Measurements from ENCODE around the gene RPS27.
"Not testable (repeated sequence)": the region's sequence is repeated elsewhere in the genome, so short reads cannot be mapped to it uniquely, and the experiment has no call there.

RPS27 gene

DNA sequence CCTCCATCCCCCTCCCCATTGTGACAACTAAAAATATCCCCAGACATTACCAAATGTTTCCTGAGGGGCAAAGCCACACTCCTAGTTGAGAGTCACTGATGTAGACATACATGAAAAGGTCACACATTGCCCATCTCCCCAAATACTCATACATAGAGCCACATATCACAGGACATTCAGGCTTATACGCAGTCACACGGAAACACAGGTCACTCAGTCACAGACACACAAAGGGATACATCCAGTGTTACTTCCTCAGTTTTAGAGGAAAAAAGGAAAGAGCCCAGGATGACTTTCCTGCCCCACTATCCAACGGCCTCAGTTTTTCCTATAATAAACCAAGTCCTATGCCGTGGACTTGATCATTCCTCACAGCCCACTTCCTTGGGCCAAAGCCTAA, 29.1 kb upstream of the RPS27 start:
- no peak for DNase-seq (ENCODE audit: low read depth)

DNA sequence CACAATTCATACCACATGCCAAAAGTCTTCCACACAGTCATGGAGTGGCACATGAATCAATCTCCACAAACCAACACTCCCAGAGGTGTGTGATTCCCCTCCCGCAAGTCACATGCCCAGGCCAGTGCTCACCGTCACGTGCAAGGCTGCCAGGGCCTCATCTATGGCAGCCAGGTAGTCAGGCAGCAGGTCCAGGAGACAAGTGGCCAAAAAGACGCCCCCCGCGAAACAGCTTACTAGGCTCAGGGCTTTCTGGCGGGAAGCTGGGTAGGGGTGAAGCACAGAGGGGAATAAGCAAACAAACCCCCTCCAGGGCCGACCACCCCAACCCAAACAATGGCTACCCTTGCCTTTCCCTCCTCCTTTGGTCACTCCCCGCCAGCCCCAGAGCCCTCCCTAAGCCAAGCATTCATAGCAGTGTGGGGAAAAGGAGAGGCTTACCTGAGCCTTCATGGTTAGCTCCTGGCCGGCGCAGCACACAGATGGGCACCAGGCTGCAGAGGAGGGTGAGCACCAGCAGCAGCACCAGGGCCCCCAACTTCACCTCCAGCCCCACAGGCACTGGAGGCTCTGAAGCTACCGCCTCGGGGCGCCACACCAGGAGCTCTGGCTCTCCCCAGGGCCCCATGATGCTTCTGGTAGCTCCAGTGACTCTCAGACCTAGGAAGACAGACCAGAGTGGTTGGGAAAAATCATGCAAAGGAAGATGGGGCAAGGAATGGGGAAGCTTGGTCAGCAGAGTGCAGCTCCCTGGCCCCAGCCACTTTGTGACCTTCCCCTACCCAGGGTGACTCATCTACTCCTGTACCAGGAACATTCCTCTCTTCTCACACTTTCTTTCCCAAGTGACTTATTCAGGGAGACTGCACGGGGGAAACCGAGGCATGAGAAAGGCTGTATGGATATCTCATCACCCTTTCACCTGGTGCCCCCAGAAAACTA, 28.2 kb upstream of the RPS27 start:
- DNase-seq (ENCODE audit: low read depth) = no peak

- peak; percentile 92 for DNase-seq (ENCODE audit: low read depth)
Measured at GRCh38 chr1:153963030-153963849, 27.3 kb upstream of the RPS27 start, which contains the start of gene SLC39A1. SLC39A1 (minus strand) TSS chr1:153963537; CDS start chr1:153962715, 822 bp downstream.

DNA sequence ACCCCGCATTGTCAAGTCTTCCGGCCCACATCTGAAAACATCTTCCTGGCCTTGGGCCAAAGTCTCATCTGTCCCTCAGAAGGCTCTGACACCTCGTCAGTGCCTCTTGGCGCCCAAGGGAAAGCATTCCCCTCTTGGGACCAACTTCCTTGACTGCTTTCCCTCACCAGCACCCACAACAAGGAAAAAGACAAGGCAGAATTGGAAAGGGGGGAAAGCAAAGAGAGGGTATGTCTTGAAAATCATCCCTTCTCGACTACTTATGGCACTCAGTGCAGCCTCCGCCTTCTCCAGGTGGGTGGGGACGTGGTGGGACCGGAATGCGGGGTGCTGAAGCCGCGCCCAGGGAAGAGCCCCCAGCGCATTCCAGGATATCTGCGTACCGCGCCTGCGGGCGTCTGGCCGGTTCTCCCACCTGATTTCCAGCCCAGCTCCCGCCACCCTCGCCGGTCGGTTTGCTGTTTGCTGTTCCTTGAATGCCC, 26.7 kb upstream of the RPS27 start:
- DNase-seq (ENCODE audit: low read depth) = no peak

DNA sequence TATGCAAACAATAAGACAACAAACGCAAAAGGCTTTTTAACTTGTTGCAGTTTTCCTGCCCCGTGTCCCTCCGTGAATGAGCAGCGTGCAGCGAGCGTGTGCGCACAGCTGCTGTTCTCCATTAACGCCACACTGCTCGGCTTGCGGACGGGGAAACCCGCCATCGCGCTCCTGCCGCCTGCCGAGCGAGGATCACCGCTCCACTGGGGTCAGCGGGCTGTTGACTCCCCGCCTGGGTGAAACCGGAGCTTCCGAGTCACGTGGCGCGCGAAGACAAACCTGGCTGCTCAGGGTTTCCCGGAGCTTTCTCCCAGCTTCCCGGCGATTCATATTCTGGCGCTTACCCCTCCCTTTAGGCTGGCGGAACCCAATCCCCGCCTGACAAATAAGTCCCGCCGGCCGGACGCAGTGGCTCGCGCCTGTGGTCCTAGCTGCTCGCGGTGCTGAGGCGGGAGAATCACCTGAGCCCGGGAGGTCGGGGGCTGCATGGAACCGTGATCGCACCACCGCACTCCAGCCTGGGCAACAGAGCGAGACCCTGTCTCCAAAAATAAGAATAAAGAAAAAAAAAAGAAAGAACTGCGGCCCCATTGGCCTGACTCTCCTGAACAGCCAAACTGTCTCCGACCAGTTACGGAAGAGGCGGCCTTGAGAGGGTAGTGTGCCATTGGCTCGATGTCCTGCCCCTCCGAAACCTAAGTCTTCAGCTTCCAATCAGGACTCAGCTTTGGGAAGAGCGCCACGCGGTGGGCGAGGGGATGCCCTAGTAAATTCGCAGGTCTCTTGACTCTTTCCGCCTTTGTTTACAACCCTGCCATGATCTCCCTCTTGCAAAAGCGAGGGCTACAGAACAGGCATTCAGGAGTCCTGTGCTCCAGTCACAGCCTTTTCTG, 23.2 kb upstream of the RPS27 start, which contains the start of gene CREB3L4:
TSS of gene CREB3L4 (plus strand) at position 796 of the 893 bp plus-strand sequence. CDS start 624 bp downstream, outside the sequence.
- peak; percentile 73 for DNase-seq (ENCODE audit: low read depth)

- no peak for DNase-seq (ENCODE audit: low read depth)
Measured at GRCh38 chr1:153968000-153968363, 22.6 kb upstream of the RPS27 start.

DNA sequence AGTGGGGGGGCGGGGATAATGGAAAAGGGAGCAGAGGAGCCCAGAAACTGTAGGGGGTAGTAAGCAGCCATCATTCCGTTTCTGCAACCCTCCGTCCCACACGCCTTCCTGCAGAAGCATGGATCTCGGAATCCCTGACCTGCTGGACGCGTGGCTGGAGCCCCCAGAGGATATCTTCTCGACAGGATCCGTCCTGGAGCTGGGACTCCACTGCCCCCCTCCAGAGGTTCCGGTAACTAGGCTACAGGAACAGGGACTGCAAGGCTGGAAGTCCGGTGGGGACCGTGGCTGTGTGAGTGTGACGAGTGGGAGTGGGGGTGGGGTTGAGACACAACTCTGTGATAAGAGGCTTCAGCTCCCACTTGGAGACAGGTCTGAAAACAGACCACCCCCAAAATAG, 22.2 kb upstream of the RPS27 start:
- DNase-seq (ENCODE audit: low read depth) = no peak

DNA sequence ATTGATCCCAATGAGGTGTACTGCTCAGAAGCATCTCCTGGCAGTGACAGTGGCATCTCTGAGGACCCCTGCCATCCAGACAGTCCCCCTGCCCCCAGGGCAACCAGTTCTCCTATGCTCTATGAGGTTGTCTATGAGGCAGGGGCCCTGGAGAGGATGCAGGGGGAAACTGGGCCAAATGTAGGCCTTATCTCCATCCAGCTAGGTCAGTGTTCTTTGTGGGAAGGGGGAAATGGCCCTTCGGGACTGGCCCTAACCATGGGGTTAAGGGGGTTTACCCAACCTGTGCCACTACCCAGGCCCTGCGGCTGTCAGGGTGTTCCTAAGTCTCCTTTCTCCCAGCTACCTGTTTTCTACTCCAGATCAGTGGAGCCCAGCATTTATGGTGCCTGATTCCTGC, 21.6 kb upstream of the RPS27 start:
- DNase-seq (ENCODE audit: low read depth) = no peak

DNA sequence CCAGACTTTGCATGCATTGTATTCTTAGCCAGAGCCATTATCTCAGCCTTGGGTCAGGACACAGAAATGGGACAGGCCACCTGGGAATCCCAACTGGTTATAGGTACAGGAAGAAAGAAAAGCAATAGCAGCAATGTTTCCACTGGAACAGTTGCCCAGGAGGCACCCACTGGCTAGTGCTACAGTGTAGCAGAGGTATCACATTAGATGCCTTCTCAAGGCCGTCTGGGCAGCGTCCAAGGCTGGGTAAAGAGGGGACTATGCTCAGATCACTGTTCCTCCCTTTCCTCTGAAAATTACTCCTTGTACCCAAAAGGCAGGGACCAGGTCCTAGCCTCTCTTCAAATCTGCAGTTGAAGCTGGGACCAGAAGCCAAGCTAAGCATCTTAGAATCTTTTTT, 20.2 kb upstream of the RPS27 start:
- no peak for DNase-seq (ENCODE audit: low read depth)

- DNase-seq (ENCODE audit: low read depth) = no peak
Measured at GRCh38 chr1:153973071-153973470, 17.5 kb upstream of the RPS27 start.

DNA sequence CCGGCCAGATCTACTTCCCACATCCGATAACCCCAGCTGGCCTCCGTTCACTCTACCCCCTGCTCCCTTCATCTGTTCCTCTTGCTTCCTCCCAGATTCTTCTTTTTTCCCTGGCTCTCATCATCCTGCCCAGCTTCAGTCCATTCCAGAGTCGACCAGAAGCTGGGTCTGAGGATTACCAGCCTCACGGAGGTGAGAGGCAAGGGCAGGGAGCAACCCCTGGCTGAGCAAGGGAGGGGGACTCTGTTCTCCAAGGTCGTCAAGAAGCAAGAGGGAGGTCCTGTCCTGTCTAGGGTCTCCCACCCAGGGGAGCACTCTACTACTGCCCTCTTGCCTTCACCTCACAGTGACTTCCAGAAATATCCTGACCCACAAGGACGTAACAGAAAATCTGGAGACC, 17.0 kb upstream of the RPS27 start:
- no peak for DNase-seq (ENCODE audit: low read depth)

GRCh38 chr1:153976819-153977249, 13.7 kb upstream of the RPS27 start:
- no peak for DNase-seq (ENCODE audit: low read depth)

DNA sequence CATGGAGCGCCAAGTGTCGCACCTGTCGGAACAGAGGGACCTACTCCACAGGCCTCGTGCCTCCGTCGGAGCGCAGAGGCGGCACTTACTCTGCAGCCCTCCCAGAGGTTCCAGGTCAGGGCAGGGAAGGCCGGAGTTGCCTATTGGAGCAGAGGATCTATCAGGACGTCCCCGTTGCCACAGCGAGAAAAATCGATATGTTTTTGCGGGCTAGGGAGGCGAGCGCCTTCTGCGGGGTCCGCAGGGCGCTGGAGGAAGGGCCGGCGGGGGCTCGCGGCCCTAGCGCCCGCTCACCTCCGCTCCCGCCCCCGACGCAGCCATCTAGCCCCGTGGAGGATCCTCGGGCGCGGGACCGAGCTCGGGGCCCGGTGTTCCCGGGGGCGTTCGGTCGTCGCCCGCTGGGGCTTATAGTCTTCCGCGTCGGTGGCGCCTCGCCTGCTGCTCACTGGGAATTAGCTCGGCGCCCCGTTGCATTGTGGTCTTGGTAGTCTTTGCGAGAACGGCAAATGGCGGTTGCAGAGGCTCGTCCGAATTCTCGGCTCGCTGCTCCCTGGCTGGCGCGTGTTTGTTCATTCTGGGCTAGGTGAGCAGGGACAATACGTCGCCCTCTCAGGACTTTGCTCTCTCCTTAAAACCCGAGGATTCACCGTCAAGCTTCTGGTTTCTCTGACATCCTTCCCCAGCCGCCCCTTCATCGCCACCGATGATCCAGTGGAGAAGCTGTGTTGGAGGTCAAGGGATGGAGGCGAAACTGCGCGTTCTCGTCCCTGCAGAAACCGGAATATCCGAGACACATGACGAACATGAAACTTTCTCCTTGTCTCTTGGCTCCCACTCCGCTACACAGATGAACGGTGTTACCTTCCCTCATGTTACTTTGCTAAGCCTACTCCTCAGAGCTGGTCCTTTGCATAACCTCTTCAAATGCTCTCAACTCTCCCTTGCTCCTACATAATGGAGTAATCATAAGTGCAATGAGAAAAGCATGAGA, 13.0 kb upstream of the RPS27 start, which contains the start of gene JTB:
TSS of gene JTB (minus strand) at position 425 of the 991 bp plus-strand sequence. CDS start at position 3, 422 bp downstream.
- peak; percentile 75 for DNase-seq (ENCODE audit: low read depth)

GRCh38 chr1:153978274-153978909, 12.2 kb upstream of the RPS27 start:
- no peak for DNase-seq (ENCODE audit: low read depth)

DNA sequence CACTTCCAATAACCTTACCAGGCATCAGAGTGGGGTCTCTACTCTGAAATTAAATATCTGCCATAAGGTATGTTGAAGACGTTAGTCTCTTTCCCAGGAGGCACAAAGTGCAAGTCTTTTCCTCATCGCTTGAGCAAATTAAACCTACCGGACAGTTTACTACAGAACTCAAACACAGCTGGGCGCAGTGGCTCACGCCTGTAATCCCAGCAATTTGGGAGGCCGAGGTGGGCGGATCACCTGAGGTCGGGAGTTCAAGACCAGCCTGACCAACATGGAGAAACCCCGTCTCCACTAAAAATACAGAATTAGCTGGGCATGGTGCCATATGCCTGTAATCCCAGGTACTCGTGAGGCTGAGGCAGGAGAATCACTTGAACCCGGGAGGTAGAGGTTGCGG, 11.5 kb upstream of the RPS27 start:
- DNase-seq (ENCODE audit: low read depth) = not testable (repeated sequence)

DNA sequence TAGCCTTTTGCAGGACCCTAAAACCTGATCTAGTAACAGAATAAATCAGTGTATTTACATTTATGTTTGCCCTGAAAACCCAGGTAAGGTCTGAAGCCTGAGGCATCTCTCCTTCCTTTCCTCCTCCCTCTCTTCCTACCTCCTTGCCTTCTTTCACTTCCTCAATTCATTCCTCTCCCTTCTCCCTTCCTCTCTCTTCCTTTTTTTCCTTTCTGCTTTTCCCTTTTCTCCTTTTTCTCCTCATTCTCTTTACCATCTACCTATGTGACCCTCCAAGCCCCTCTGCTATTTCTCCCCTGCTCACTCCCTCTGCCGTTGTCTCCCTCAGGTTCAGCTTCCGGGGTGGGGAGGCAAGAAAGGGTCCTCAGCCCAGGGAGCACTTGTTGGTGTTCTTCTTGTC, 8.8 kb upstream of the RPS27 start:
- not testable (repeated sequence) for DNase-seq (ENCODE audit: low read depth)

DNA sequence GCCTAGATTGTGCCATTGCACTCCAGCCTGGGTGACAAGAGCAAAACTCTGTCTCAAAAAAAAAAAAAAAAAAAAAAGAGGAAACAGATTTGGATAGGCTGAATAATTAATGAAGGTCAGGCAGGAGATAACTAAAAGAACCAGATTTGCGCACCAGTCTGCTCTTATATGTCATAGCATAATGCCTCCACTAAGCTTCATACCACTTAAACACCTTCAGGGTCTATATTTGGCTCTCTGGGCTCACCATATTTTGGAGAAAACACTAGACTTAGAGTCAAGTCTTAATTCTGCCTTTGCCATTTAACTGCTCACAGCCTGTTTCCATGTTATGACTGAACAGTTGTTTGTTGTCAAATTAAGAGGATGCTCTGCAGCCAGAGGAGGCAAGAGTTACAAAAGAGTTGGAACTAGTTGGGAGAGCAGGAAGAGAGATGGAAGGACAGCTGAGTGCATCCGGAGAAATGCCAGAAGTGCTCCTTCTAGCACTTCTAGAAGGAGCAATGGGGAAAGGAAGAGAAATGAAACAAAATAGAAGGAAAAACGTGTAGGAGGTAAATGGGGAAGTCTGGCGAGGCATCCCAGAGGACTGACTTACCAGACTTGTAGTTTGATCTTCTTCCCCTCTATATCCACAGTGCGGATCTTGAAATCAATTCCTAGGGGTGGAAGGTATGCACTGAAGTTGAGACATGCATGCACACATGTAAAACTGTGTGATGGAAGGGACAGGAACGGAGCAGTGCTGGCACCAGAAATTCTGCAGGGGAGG, 6.3 kb upstream of the RPS27 start:
- no peak for DNase-seq (ENCODE audit: low read depth)

GRCh38 chr1:153985341-153985912, 5.1 kb upstream of the RPS27 start:
- DNase-seq (ENCODE audit: low read depth) = no peak
